ENCODE data around the gene TMEM213.

The TMEM213 gene

DNA sequence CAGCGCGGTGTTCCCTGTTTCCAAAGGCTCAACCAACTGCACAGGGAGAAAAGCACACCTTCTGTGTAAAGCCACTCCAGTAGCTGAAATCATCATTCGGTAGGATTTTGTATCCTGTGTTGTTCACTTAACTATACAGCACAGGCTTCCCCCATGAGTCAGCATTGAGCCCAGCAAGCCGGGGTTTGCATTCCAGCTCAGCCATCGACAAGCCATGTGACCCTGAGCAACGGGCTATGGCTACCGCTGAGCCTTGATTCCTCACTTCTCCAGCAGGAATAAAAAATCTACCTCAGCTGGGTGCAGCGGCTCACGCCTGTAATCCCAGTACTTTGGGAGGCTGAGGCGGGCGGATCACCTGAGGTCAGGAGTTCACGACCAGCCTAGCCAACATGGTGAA lies 44.3 kb downstream of the TMEM213 start:
- no peak for DNase-seq (ENCODE audit: low spot score)

DNA sequence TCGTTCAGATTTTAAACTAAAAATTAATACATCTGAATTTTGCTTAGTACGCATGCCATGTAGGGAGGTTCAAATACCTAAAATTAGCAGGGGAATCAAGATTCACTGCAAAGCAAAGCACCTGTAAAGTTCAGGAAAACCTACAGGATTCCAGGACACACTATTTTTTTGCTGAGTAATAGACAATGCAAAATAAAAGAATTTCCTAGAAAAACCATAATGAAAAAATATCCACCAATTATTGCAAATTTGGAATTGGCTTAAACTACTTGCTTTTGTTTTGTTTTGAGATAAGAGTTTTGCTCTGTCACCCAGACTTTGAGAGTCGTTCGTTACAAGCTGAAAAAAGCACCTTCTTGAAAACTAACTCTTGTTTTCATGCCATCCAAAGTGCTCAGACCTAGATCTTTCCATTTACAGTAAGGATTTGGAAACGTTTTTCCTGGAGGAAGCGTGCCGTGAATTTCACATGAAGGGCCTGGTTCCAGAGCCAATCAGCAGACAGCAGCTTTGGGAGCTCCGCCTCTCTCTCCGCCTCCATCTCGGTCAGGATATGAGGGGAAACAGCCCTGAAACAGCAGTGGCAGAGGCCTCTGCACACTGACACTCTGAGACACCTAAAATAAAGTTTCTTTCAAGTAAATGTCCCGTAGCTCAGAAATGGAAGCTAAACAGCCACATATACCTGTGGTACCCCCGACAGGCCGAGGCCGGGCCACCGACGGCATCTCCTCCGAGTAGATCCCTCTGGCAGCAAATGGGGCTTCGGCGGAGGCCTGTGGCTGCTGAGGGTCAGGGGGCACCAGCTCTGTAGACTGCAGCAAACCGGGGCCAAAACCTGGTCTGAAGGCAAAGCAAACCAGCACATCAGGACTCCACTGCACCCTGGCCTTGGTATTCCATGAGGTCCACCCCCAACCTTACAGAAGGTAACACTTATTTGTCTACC lies 46.1 kb downstream of the TMEM213 start:
- no peak for DNase-seq (ENCODE audit: low spot score)

DNA sequence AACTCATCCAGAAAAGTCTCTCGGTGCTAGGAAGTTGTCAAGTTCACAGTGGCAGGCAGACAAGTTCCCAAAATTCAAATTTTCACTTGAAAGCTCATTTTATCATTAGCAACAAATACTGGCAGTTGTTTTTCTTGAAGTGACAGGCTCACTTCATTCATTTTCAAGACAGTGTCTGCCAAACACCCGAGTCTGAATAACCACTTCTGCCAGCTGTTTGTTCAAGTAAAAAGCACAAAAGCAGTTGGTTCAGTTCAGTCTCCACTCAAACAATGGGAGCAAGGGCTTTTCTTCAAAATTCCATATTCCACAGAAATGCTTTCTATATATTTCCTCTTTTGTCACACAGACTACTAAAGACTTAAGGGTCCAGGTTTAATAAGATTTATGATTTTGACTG lies 47.9 kb downstream of the TMEM213 start:
- DNase-seq (ENCODE audit: low spot score) = no peak

DNA sequence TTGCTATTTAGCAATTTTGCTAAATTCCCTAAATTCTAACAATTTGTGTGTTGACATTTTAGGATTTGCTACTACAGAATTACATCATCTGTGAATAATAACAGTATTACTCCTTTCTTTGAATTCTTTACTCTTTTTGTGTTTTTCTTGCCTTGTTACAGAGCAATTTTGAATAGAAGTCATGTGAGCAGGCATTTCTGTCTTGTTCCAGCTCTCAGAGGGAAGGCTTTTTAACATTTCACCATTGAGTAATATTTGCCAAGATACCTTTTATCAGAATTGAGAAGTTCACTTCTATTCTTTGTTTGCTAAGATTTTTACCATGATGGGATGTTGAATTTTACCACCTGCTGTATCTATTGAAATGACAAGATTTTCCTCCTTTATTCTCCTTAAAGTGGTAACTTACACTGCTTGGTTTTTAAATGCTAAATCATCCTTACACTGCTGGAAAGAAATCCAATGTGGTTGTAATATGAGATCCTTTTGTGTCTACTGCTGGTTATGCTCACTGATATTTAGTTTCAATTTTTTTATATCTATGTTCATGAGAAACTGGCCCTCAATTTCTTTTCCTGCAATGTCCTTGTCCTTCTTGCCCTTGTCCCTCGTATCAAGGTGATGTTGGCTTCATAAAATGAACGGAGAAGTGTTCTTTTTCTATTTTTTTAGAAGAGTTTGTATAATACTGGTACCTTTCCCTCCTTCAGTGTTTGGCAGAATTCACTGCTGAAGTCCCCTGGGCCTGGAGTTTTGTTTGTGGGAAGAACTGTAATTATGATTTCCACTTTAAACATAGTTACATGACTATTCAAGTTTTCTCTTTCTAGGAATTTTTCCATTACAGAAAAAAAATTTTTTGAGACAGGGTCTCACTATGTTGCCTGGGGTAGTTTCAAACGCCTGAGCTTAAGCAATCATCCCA lies 50.5 kb downstream of the TMEM213 start:
- no peak for DNase-seq (ENCODE audit: low spot score)

DNA sequence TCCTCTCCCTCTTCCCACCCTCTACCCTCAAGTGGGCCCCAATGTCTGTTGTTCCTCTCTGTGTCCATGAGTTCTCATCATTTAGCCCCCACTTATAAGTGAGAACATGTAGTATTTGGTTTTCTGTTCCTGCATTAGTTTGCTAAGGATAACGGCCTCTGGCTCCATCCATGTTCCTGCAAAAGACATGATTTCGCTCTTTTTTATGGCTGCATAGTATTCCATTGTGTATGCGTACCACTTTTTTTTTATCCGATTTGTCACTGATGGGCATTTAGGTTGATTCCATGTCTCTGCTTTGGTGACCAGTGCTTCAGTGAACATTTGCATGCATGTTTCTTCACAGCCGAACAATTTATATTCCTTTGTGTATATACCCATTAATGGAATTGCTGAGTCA lies 51.9 kb downstream of the TMEM213 start:
- no peak for DNase-seq (ENCODE audit: low spot score)

DNA sequence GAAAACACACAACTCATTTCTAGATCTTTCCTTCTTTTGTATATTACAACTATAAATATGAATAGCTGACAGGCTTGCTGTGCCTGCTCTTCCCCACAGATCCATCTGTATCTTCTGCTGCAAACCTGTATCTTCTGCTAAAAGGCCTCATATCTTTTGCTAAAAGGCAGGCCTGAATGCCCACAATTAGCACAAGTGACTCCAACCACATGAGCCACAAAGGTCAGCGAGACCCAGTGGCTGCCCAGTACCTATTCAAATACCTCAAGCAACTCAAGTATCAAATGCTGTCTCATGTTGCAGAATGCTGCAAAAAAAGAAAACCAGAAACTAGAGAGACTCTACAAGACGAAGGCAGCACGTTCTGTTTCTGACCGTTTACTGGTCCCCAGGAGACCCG lies 54.7 kb downstream of the TMEM213 start:
- no peak for DNase-seq (ENCODE audit: low spot score)

DNA sequence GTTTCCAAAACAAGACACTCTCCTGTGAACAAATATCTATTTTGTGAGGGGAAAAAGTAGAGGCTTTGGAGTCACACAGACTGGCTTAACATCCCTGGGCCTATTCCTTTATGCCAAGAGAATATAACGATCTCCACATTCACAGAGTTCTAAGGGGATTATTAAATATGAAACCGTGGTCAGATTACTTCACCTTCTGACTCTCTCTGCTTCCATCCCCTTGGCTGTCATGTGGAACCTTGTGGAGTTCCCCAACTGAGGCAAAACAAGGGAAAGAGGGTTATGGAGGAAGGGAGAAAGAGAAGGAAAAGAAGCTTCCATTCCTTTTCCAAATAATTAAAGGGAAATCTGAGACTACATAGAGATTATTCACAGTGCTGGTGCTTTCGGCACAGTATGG lies 55.7 kb downstream of the TMEM213 start:
- DNase-seq (ENCODE audit: low spot score) = no peak

DNA sequence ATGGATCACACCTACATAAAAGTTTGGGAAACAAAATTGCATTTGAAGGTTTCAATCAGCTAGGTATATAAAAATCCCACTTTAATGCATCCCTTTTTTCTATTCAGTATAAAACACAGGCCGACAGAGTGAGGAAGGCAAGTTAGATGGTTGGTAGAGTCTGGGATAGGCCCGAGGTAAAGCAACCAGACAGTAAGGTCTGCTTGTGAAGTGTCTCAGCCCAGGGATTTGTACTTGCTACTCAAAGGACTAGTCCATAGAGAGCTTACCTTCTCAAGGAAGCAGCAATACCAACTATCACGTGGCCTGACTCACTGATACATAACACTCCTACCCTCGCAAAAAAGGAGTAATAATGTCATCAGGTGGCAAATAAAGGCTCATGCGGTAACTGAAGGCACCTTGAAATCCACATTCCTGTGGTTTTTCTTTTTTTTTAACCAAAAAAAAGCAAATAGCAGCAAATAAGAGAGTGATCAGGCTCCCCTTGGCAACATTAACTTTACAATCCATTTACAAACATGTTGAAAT lies 56.4 kb downstream of the TMEM213 start:
- no peak for DNase-seq (ENCODE audit: low spot score)

DNA sequence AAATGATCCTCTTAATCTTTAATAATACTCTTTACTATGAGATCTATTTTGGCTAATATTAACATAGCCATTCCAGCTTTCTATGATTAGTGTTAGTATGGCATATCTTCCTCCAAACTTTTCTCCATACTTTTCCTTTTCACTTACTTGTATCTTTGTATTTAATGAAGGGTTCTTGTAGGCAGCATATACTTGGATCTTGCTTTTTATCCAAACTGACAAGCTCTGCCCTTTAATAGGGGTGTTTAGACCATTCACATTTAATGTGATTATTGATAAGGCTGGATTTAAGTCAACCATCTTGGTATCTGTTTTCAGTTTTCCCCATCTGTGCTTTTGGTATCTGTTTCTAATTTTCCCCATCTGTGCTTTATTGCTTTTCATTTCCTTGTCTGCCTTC lies 59.9 kb downstream of the TMEM213 start:
- DNase-seq (ENCODE audit: low spot score) = no peak

DNA sequence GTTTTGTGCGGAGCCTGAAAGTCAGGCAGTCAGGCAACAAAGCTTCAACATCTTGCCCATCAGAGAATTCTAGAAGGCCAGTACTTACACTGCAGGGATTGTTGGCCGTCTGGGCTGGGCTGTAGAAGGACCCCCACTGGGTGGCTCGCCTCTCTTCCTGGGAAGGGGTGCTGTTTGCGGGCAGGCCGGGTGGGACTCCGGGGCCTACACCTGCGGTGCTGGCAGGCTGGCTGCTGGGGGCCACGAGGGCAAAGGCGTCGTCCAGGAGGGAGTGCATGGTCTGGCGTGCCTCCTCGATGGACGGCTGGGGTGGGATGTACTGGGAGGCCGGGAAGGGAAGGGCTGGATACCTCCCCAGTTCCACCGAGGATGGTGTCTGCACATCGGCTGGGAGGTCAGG lies 63.3 kb downstream of the TMEM213 start:
- DNase-seq (ENCODE audit: low spot score) = no peak

DNA sequence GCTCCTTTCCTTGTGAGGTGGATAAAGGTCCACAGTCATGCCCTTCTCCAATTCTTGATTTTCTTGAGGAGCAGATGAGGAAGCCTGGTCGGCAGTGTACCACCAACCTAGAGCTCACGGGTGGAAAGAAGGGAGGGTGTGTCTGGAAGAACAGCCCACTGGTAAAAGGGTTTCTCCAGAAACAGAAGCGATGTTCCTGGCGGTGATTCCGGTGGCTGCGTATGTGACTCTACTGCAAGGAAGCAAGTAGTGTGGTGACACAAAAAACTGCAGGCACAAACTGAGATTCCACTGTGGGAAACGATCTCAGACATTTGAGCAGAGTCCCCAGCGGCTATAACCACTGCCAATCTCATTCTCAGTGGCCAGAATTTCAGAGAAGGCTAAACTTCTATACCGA lies 66.1 kb downstream of the TMEM213 start:
- no peak for DNase-seq (ENCODE audit: low spot score)

DNA sequence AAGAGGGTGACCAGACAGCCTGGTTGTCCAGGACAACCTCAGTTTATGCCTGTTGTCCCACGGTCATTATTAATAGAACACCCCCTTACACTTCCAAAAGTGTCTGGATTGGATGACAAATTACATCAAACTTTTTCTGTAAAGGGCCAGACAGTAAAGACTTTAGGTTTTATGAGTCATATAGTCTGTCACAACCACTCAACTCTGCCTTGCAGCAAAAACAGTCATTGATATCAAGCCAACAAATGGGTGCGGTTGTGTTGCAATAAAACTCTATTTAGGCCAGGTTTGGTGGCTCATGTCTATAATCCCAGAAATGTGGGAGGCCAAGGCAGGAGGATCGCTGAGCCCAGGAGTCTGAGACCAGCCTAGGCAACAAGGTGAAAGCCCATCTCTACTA lies 66.9 kb downstream of the TMEM213 start:
- DNase-seq (ENCODE audit: low spot score) = no peak

DNA sequence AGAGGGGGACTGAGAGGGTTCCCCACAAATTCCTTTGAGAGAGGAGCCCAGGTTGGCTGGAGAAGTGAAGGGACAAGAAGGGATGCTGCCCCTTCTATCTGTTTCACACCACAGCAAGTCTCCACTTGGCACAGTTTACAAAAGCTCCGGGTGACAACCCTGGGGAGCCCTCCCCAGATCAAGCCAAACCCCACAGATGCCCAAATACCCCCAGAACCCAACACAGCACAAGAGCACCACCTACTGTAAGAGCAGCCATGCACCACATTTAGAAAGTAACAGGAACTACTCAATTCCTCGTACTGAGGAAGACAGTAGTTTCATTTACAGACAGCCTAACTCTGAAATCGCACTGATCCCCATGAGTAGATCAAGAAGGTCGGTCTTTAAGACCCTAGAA lies 68.0 kb downstream of the TMEM213 start:
- DNase-seq (ENCODE audit: low spot score) = no peak

DNA sequence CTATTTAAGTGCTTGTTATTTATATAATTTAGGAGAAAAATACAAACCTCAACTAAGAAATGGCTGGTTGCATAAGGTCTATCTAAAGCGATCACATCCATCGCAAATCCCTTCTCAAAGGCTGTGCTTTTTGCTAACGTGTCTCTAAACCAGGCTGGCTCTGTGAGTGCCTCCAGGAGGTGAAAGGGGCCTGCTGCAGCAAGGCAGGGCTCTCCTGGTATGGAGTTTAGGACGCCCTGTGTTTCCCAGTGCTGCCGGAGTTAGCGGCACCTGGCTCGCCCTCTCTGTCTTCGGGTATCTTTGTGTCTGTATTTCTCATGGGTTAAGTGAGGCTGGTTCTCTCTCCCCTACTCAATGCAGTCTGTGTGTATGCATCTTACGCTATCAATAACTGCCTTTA lies 68.6 kb downstream of the TMEM213 start:
- no peak for DNase-seq (ENCODE audit: low spot score)

DNA sequence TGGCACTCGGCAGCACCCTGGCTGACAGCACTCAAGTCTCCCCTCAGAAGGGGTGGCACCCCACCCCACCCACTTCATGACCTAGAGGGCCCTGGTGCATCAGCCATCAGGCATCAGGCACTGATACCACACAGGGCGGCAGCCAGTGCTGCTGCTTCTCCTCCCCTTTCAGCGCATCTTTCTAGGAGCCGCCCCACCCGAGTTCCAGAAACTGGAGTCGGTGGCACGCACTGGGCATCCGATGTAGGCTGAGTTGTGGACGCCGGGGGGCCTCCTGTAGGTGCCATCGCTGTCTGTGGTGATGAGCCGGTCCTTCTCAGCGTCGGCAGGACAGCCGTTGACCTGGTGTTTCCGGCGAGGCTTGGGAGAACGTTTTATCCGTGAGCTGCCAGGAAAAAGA lies 70.0 kb downstream of the TMEM213 start:
- no peak for DNase-seq (ENCODE audit: low spot score)

DNA sequence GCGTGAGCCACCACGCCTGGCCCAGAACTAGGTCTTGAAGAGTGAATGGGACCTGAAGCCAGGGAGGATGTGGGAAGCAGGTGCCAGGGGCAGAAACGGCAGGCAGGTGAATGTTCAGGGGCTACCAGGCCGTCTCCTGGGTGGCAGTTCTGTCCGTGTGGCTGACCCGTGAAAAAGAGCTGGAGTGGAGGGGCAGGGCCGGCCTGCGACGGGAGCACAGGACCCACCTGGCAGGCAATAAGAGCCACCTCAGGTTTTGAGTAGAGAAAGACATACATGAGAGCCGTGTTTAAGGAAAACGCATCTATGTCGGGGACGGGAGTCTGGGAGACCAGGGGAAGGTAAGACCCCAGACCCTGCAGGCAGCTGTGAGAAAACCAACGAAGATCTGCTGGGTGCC lies 70.9 kb downstream of the TMEM213 start:
- no peak for DNase-seq (ENCODE audit: low spot score)

DNA sequence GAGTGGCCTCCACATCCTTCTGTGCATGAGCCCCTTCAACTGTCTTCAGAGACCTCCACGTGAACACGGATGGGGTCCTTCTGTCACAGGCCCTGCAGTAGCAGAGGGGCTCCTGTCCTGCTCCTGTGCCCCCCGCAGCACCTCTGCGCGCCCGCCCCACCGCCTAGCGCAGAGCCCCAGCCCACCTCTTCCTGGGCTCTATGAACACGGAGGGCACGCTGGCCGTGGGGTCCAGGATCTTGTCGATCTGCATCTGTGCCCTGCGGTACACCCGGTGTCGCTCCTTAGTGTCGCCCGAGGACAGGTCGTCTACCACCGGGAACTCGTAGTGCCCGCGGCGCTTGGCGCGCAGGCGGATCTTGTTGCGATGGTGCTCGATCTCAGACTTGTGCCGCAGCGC lies 71.6 kb downstream of the TMEM213 start:
- no peak for DNase-seq (ENCODE audit: low spot score)

DNA sequence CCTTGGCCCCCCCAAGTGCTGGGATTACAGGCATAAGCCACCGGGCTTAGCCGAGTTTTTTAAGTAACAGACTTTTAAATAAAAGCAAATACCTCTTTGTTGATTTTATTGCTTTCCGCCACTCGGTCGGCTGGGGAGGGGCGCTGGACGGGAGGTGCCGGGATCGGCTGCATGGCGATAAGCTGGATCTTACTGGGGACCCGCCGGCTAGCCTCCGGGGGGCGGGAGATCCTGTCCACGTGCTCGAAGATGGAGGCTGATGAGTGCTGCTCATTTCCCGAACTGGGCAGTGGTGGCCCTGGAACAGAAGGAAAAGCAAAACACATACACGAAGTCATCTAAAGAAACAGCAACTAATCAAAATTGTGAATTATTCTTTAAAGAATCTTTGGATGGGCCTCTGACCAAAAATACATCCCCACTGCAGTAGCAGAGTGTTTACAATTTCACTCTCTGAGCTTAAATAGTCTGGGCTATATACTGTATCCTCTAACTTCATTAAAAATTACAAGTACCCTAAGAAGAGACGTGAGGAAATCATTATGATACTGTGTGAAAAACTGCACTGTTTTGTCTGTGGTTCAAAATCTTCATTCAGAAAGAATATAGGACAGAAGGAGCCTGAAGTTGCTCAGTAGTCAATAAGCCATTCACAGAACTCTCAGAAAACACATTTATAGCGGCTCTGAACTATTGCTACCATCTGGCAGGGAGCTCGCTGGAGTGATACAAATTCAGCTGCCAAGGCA lies 73.4 kb downstream of the TMEM213 start:
- DNase-seq (ENCODE audit: low spot score) = no peak

DNA sequence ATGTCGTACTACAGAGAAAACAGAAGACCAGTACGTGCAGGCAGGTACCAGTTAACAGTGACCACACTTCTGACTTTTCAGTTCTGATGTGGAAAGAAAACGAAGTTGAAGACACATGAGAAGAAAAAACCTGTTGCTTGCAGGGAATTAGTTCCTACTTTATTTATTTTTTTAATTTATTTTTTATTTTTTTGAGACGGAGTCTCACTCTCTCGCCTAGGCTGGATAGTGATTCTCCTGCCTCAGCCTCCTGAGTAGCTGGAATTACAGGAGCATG lies 74.0 kb downstream of the TMEM213 start:
- DNase-seq (ENCODE audit: low spot score) = no peak

DNA sequence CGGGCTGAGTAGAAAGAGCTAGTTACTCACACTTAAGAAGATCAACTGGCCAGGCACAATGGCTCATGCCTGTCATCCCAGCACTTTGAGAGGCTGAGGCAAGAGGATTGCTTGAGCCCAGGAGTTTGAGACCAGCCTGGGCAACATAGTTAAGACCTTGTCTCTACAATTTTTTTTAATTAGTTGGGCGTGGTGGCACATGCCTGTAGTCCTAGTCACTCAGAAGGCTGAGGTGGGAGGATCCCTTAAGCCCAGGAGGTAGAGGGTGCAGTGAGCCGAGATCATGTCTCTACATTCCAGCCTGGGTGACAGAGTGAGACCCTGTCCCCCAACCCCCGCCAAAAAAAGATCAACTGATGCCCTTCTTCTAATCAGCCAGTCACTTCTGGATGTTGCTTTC lies 74.8 kb downstream of the TMEM213 start:
- no peak for DNase-seq (ENCODE audit: low spot score)

DNA sequence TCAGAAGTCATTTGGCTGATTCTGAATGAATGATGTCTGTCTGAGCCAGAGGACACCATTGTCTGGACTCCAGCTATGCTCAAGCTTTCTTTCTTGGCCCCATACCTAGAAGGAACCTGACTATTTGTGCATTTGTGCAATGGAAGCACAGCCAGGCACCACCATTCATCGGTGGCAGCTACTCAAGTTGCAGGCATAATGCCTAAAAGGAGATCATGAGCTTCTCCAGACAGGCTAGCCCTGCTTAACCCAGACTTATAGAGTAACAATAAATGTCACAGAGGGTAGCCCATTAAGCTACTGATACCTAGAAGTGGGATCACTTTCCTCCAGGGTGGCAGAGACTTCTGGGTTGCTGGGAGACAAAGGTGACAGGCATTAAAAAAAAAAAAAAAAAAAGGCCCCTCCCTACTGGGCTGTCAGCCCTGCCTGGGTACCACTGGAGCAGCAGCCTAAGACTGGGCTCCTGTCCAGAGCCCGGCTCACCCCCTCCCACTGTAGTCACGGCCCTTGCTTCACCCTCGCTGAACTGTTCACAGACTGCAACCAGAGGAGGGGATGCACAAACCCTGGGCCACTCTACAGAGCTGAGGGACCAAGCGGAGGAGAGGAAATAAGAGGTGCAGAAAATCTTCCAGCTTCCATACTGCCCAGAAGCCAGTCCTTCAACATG lies 75.6 kb downstream of the TMEM213 start:
- no peak for DNase-seq (ENCODE audit: low spot score)

All from SK-N-DZ (cell line).